Stimulated activated CD4-positive, alpha-beta T cell treated with anti-CD3 and anti-CD28 coated beads, Interleukin-1b, Interleukin-23, amount 100 ng/mL, for 4 hours (primary cell): Measurements from ENCODE around the gene ZFAND2A.
"Not testable (repeated sequence)": the region's sequence is repeated elsewhere in the genome, so short reads cannot be mapped to it uniquely, and the experiment has no call there.

Experiments
- DNase-seq, 2 donors: peaks; one replicate each; pipeline ENCODE4 v3.0.0-alpha.2; 2020; ENCODE audit warnings: low read depth in 2 of 2

ZFAND2A gene

GRCh38 chr7:1124816-1125602 lies 35.0 kb downstream of the ZFAND2A start:
- DNase-seq: no peak

GRCh38 chr7:1124164-1124563 lies 35.8 kb downstream of the ZFAND2A start:
- DNase-seq: no peak

GRCh38 chr7:1123715-1124114 lies 36.3 kb downstream of the ZFAND2A start:
- no peak for DNase-seq

- no peak for DNase-seq
These were observed 37.0 kb downstream of the ZFAND2A start for GRCh38 chr7:1122832-1123501.

GRCh38 chr7:1121886-1122831 lies 37.8 kb downstream of the ZFAND2A start:
- DNase-seq: no peak

GRCh38 chr7:1121476-1121875 lies 38.5 kb downstream of the ZFAND2A start:
- no peak for DNase-seq

GRCh38 chr7:1120791-1121190 lies 39.2 kb downstream of the ZFAND2A start:
- no peak for DNase-seq

GRCh38 chr7:1119201-1119600 lies 40.8 kb downstream of the ZFAND2A start:
- no peak for DNase-seq

- DNase-seq: no peak
These were observed 42.6 kb downstream of the ZFAND2A start for GRCh38 chr7:1117321-1117928.

GRCh38 chr7:1116383-1117008 lies 43.5 kb downstream of the ZFAND2A start:
- DNase-seq: not testable (repeated sequence)

GRCh38 chr7:1115171-1116045 lies 44.6 kb downstream of the ZFAND2A start:
- DNase-seq: not testable (repeated sequence)

GRCh38 chr7:1114505-1114904 lies 45.5 kb downstream of the ZFAND2A start:
- no peak for DNase-seq

- no peak for DNase-seq
These were observed 45.9 kb downstream of the ZFAND2A start for GRCh38 chr7:1114088-1114487.

- DNase-seq: no peak
These were observed 46.5 kb downstream of the ZFAND2A start for GRCh38 chr7:1113548-1113885.

- DNase-seq: no peak
These were observed 47.1 kb downstream of the ZFAND2A start for GRCh38 chr7:1112625-1113547.

- DNase-seq: no peak
These were observed 47.9 kb downstream of the ZFAND2A start for GRCh38 chr7:1112109-1112508.

GRCh38 chr7:1111156-1111555 lies 48.8 kb downstream of the ZFAND2A start:
- no peak for DNase-seq

GRCh38 chr7:1110358-1110757 lies 49.6 kb downstream of the ZFAND2A start:
- DNase-seq: no peak

- DNase-seq: no peak
These were observed 50.2 kb downstream of the ZFAND2A start for GRCh38 chr7:1109581-1110310.
